ENCODE results near the gene C3AR1.
"Not testable (repeated sequence)": the region's sequence is repeated elsewhere in the genome, so short reads cannot be mapped to it uniquely, and the experiment has no call there.

The C3AR1 gene

GRCh38 chr12:8057306-8057705 is 8.9 kb downstream of the C3AR1 start:
- no peak for DNase-seq (ENCODE audit: low spot score)

- no peak for DNase-seq (ENCODE audit: low spot score)
These were observed 11.3 kb downstream of the C3AR1 start for GRCh38 chr12:8054816-8055215.

- DNase-seq (ENCODE audit: low spot score), result no peak
These were observed 13.5 kb downstream of the C3AR1 start for GRCh38 chr12:8052679-8053078.

DNA sequence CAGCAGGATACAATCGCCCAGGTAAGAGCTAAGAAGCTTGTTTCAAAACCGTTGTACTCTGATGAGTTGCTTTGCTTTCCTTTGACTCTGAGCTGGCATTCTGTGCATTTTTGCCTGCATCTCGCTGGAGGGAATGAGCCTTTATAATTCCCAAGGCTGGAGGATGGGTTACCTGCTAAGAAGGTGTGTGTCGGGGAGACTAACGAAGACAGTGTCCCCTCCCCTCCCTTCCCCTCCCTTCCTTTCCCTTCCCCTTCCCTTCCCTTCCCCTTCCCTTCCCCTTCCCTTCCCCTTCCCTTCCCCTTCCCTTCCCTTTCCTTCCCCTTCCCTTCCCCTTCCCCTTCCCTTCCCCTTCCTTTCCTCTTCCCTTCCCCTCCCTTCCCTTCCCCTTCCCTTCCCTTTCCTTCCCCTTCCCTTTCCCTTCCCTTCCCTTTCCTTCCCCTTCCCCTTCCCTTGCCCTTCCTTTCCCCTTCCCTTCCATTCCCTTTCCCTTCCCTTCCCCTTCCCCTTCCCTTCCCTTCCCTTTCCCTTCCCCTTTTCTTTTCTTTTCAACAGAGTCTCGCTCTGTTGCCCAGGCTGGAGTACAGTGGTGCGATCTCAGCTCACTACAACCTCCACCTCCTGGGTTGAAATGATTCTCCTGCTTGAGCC is 15.4 kb downstream of the C3AR1 start:
- DNase-seq (ENCODE audit: low spot score), result no peak

- no peak for DNase-seq (ENCODE audit: low spot score)
These were observed 17.3 kb downstream of the C3AR1 start for GRCh38 chr12:8048906-8049305.

GRCh38 chr12:8047842-8048241 is 18.3 kb downstream of the C3AR1 start:
- DNase-seq (ENCODE audit: low spot score), result no peak

- peak; percentile 80 for DNase-seq (ENCODE audit: low spot score)
These were observed 19.9 kb downstream of the C3AR1 start for GRCh38 chr12:8045952-8046944.

DNA sequence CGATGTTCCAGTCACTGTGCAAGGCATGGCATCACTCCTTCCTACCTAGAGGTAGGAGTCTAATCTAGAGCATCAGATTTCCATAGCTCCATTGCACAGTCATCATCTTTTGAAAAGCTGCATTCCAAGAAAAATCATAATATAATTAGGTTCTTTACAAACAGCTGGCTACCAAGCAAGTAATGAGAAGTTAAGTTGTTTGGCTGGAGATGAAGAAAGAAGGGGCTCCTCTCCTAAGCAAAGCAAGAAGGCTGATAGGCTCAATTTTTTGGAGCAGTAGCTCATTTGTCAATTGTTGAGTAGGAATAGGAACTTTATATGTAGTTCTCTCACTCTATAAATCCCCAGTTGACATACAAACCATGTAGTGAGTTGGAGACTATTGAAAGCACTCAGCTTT is 25.4 kb downstream of the C3AR1 start:
- no peak for DNase-seq (ENCODE audit: low spot score)

- DNase-seq (ENCODE audit: low spot score), result no peak
These were observed 27.5 kb downstream of the C3AR1 start for GRCh38 chr12:8038659-8039114.

DNA sequence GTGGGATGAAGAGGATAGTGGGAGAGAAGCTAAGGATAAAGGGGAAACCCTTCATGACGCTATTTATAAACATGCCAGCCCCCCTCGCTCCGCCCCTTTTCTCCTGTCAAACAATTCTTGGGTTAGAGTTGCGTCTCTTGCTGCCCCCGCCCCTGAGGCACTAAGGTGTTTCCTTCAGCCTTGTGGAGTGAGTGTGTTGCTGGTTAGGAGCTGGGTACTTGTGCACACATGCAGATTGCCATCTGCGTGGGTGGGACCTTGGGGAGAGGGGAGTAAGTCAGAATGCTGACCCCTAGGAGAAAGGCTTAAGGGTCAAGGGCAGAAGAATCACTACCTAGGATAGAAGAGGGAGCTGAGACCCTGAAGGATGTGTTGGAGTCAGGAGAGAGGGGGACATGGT is 28.2 kb downstream of the C3AR1 start:
- no peak for DNase-seq (ENCODE audit: low spot score)

DNA sequence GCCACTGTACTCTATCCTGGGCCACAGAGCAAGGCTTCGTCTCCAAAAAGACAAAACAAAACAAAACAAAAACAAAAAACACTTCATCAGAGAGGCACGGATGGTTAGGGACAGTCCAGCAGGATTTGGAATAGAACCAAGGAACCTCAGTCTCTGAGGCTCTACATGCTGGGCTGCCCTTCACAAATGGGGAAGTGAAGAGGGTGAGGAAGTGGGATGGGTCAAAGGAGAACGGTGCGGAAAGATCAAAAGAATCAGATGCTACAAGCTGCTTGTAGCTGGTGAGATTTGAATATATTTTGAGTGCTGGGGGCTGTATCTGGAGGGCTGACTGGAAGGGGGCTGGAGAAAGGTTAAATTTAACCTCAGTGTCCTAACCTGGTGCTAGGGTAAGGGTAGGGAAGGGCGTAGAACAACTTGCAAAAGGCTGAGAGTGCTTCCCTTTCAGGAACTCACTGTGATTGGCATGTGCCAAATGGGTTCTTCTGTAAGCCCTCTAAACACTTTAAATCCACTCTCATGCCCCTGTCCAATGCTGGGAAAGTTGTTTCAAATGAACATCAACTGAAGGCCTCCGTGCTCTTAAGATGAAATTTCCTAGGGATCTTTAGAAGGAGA is 29.0 kb downstream of the C3AR1 start:
- no peak for DNase-seq (ENCODE audit: low spot score)

DNA sequence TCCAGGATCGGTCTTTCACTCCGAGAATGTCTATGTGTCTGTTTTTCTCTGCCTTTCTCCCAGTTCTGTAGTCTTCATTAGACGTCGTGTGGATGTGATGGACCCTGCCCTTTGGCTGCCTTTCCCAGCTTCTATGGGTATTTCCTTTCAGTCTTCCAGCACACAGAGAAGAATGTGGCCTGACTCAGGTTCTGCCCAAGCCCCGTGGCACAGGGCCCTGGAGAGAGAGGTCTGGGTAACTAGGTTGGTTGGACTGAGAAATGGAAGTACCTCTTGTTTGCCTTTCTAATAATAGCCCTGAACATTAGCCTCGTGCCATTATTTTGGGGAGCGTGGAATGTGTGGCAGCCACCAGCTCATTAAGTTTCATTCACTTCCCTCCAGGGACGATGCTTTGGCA is 29.8 kb downstream of the C3AR1 start:
- DNase-seq (ENCODE audit: low spot score), result no peak

DNA sequence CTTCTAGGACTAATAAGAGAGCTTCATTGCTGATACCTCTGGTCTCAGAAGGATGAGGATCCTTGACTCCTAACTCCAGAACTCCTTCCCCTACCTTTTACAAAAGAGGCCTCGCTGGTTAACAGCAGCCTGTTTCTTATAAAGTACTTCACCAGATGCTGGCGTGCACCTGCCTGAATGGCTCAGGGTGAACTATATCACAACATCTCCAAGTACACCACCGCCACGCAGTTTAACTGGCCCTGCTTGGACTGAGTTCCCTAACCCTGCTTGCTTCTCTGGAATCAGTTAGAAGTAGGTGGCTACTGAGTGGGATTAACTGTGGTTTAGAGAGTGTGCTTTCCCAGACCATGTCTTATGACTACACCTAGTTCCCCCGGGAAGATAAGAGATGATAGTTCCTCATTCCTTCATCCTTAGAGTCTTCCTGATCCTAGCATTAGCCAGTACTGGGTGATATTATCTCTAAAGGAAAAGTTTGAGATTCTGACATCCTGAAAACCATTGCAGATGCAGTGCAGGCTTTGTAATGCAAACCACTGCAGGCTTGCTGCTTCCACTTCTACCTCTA is 30.6 kb downstream of the C3AR1 start:
- DNase-seq (ENCODE audit: low spot score), result no peak

- DNase-seq (ENCODE audit: low spot score), result no peak
These were observed 31.4 kb downstream of the C3AR1 start for GRCh38 chr12:8034802-8035201.

- peak; percentile 47 for DNase-seq (ENCODE audit: low spot score)
These were observed 32.8 kb downstream of the C3AR1 start for GRCh38 chr12:8033153-8034044.

DNA sequence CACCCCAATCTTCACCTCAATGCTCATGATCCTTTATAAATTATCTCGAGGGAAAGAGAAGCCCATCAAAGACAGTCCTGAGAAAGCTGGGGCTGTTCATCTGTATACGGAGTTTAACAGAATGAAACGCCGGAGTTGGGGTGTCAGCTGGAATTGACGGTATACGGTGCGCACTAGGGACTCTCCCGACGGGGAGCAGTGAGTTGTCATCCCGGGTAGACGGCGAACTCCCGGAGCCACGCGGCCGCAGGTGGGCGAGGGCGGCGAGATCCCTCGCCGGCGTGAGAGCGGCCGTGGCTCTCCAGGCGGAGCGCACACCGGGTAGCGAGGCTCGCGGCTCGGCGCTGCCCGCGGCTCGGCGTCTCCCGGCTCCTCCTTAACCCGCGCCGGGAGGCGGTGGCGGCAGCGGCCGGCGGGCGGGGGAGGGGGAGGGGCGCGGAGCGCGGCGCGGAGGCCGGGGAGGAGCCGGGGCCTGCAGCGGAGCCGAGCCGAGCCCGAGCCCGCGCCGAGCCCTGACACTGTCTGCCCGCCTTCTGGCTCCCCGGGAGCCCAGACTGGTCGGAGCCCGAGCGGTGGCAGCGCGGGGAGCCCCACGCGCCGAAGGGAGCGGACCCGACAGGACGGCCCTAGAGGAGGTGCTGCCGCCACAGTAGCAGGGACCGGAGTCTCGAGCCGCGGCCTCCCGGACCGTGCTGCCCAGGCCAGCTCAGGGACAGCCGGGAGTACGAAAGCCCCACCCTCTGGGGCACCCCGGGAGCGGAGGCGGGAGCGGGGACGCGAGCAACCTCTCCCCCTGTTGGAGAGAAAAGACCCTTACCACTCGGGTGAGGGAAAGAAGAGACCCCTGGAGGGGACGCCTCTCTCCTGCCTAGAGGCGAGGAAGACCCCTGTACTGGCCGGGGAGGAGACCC is 33.7 kb downstream of the C3AR1 start, which contains the start of gene FOXJ2:
Gene FOXJ2 (plus strand): TSS at position 475 of the 911 bp plus-strand sequence. CDS start 7,117 bp downstream, outside the sequence.
- DNase-seq (ENCODE audit: low spot score), result peak; percentile 74

DNA sequence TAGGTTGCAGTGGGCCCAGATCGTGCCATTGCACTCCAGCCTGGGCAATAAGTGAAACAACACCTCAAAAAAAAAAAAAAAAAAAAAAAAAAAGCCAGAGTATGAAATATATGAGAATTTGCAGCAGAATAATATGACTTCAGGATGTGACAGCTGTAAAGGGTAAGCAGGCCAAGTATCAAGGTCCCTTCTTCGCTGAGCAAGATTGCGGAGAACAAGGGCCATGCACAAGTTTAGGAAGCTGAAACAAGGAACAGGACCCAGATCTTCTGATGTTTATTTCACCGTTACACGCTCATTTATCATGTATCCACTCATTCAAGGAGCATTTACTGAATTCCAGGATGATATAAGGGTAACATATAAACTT is 34.3 kb downstream of the C3AR1 start:
- DNase-seq (ENCODE audit: low spot score), result no peak

GRCh38 chr12:8031017-8031416 is 35.1 kb downstream of the C3AR1 start:
- DNase-seq (ENCODE audit: low spot score), result not testable (repeated sequence)

DNA sequence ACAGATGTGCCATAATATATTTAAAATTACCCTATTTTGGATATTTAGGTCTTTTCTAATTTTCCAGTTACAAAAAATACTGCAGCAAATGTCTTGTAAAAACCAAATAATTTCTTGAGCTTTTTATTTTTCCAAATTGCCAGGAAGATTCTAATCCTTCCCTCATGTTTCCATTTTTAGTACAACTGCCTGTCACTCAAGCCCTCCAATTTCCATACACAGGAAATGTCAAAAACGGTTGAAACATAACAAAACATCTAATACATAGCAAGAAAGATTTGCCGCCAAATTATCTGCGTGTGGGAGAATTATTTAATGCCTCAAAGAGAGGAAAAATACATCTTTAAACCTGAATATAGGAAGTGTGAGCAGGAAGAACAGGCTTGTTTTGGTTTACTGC is 36.0 kb downstream of the C3AR1 start:
- DNase-seq (ENCODE audit: low spot score), result no peak

- DNase-seq (ENCODE audit: low spot score), result no peak
These were observed 37.9 kb downstream of the C3AR1 start for GRCh38 chr12:8028267-8028666.
